ENCODE results near the gene CHAD.

GRCh38 chr17:50459756-50460155, 8.9 kb downstream of the CHAD start:
- TF ChIP-seq GATA2 (IDR thresholded peaks at IDR 0.05; ENCODE audit: low read depth, low read length) (no peak), GATA3 (IDR thresholded peaks at IDR 0.05; ENCODE audit: low read depth, low read length) (no peak)

All from SH-SY5Y (cell line).